Measurements from ENCODE around the gene MAP3K19.
A peak's percentile ranks its signal among the peaks of the same experiment; 100 is the strongest.
"Not testable (repeated sequence)": the region's sequence is repeated elsewhere in the genome, so short reads cannot be mapped to it uniquely, and the experiment has no call there.

The MAP3K19 gene

GRCh38 chr2:135066710-135067109, 19.5 kb upstream of the MAP3K19 start:
- DNase-seq (ENCODE audit: low spot score in 2 of 2) = no peak
- no peaks in the 10 kb centered on the region for H3K27me3 ChIP-seq (ENCODE audit: low read depth)
- no peak overlapping the region for H3K4me3 ChIP-seq
- H3K9me3 ChIP-seq = peaks cover 18% of the 10 kb centered on the region
- H3K4me1 ChIP-seq = no peaks in the 10 kb centered on the region
- in situ Hi-C loops (cut with MboI; ENCODE audit: low sequenced_read_pairs) = no loop called here
- peaks cover 21% of the 10 kb centered on the region for H3K36me3 ChIP-seq (replicated peaks)

GRCh38 chr2:135064149-135064548, 16.9 kb upstream of the MAP3K19 start:
- Histone ChIP-seq H3K4me3 (no peak overlapping the region), H3K9me3 (no peaks in the 10 kb centered on the region), H3K36me3 (replicated peaks) (peaks cover 26% of the 10 kb centered on the region), H3K4me1 (peaks cover 3% of the 10 kb centered on the region), H3K27me3 (ENCODE audit: low read depth) (no peaks in the 10 kb centered on the region)
- in situ Hi-C loops (cut with MboI; ENCODE audit: low sequenced_read_pairs) = no loop called here
- no peak for DNase-seq (ENCODE audit: low spot score in 2 of 2)

DNA sequence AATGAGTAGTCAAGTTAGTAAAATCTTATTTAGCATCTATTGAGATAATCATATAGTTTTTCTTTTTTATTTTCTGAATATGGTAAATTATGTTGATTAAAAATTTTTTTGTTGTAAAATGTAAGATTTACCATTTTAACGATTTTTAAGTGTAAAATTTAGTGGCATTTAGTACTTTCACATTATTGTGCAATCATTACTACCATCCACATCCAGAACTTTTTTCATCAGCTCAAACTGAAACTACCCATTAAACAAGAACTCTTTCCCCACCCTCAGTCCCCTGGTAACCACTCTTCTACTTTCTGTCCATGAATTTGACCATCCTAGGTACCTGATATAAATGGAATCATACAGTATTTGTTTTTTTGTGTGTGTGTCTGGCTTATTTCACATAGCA, 16.0 kb upstream of the MAP3K19 start:
- peaks cover 26% of the 10 kb centered on the region for H3K36me3 ChIP-seq (replicated peaks)
- H3K4me3 ChIP-seq = no peak overlapping the region
- H3K27me3 ChIP-seq (ENCODE audit: low read depth) = no peaks in the 10 kb centered on the region
- DNase-seq (ENCODE audit: low spot score in 2 of 2) = no peak
- H3K4me1 ChIP-seq = peaks cover 10% of the 10 kb centered on the region
- H3K9me3 ChIP-seq = no peaks in the 10 kb centered on the region
- in situ Hi-C loops (cut with MboI; ENCODE audit: low sequenced_read_pairs) = no loop called here

GRCh38 chr2:135059577-135059976, 12.3 kb upstream of the MAP3K19 start:
- H3K36me3 ChIP-seq (replicated peaks) = peaks cover 21% of the 10 kb centered on the region
- no peak for DNase-seq (ENCODE audit: low spot score in 2 of 2)

GRCh38 chr2:135056790-135057189, 9.5 kb upstream of the MAP3K19 start:
- H3K27me3 ChIP-seq (ENCODE audit: low read depth) = no peaks in the 10 kb centered on the region
- no peak overlapping the region for H3K4me3 ChIP-seq
- H3K36me3 ChIP-seq (replicated peaks) = peaks cover 11% of the 10 kb centered on the region
- no peak for DNase-seq (ENCODE audit: low spot score in 2 of 2)
- H3K4me1 ChIP-seq = peaks cover 22% of the 10 kb centered on the region
- in situ Hi-C loops (cut with MboI; ENCODE audit: low sequenced_read_pairs) = no loop called here
- no peaks in the 10 kb centered on the region for H3K9me3 ChIP-seq

More at GRCh38 chr2:135059577-135059976, 12.3 kb upstream of the MAP3K19 start:
- no peaks in the 10 kb centered on the region for H3K9me3 ChIP-seq
- in situ Hi-C loops (cut with MboI; ENCODE audit: low sequenced_read_pairs) = no loop called here
- peaks cover 12% of the 10 kb centered on the region for H3K4me1 ChIP-seq
- no peaks in the 10 kb centered on the region for H3K27me3 ChIP-seq (ENCODE audit: low read depth)
- no peak overlapping the region for H3K4me3 ChIP-seq

- DNase-seq (ENCODE audit: low spot score in 2 of 2) = no peak
- no peaks in the 10 kb centered on the region; the same call in 1 of the 2 replicates for H3K36me3 ChIP-seq (replicated peaks)
- H3K4me1 ChIP-seq = peaks cover 24% of the 10 kb centered on the region
- H3K9me3 ChIP-seq = no peaks in the 10 kb centered on the region
- in situ Hi-C loops (cut with MboI; ENCODE audit: low sequenced_read_pairs) = no loop called here
- H3K4me3 ChIP-seq = no peak overlapping the region
- no peaks in the 10 kb centered on the region for H3K27me3 ChIP-seq (ENCODE audit: low read depth)
Observed at GRCh38 chr2:135055182-135055786, 8.0 kb upstream of the MAP3K19 start.

DNA sequence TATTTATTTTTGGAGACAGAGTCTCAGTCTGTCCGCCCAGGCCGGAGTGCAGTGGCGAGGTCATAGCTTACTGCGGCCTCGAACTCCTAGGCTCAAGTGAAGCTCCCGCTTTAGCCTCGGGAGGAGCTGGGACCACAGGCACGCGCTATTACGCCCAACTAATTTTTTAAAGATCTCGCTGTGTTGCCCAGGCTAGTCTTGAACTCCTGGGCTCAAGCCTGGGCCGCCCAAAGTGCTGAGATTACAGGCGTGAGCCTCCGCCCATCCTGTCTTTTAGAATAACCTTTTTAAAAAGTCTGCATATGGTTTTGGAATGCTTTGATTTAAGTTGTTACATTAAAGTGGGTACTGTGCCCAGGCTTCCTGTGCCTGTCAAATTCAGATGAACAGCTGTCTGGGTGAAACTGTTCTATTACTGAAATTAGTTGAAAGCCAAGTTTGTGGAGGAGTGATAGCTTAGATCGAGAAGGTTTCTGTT, 5.8 kb upstream of the MAP3K19 start:
- no peak for DNase-seq (ENCODE audit: low spot score in 2 of 2)
- Histone ChIP-seq H3K9me3 (no peaks in the 10 kb centered on the region), H3K4me3 (peak overlapping the region; percentile 85), H3K27me3 (ENCODE audit: low read depth) (no peaks in the 10 kb centered on the region), H3K36me3 (replicated peaks) (no peaks in the 10 kb centered on the region), H3K4me1 (peaks cover 15% of the 10 kb centered on the region)
- in situ Hi-C loops (cut with MboI; ENCODE audit: low sequenced_read_pairs) = no loop called here

GRCh38 chr2:135052042-135052876, 5.0 kb upstream of the MAP3K19 start, which contains the start of gene RAB3GAP1:
TSS of gene RAB3GAP1 (plus strand) at chr2:135052292. CDS start at chr2:135052308, 16 bp downstream.
- peak; percentile 82 to 86 for DNase-seq (ENCODE audit: low spot score in 2 of 2)
- in situ Hi-C loops (cut with MboI; ENCODE audit: low sequenced_read_pairs) = no loop called here
- peaks cover 14% of the 10 kb centered on the region for H3K4me1 ChIP-seq

DNA sequence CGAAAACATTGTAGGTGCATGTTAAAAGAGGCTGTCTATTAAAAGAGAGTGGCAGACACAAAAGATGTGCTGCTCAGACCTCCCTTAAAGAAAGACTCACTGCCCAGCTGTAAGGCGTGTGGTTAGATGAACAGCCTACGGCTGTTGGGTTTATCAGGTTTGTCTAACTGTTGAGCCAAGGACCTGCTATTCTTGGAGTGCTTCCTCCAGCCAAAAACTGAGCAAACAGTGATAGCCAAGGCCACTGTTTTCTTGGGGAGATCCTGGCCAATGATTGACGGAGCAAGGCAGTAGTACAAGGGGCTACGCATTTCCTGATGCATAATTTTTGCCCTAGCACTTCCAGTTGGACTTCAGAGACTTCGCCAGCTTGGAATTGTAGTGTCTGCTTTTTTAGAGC, 3.4 kb upstream of the MAP3K19 start:
- no peak for DNase-seq (ENCODE audit: low spot score in 2 of 2)
- no peak overlapping the region for H3K4me3 ChIP-seq
- no peaks in the 10 kb centered on the region for H3K36me3 ChIP-seq (replicated peaks)
- in situ Hi-C loops (cut with MboI; ENCODE audit: low sequenced_read_pairs) = no loop called here
- H3K27me3 ChIP-seq (ENCODE audit: low read depth) = no peaks in the 10 kb centered on the region
- peaks cover 15% of the 10 kb centered on the region for H3K4me1 ChIP-seq
- H3K9me3 ChIP-seq = no peaks in the 10 kb centered on the region

More at GRCh38 chr2:135052042-135052876, 5.0 kb upstream of the MAP3K19 start, which contains the start of gene RAB3GAP1:
- H3K36me3 ChIP-seq (replicated peaks) = no peaks in the 10 kb centered on the region
- H3K4me3 ChIP-seq = peak within 1 kb of the TSS; percentile 85
- no peaks in the 10 kb centered on the region for H3K9me3 ChIP-seq
- no peaks in the 10 kb centered on the region for H3K27me3 ChIP-seq (ENCODE audit: low read depth)

GRCh38 chr2:135050132-135050531, 2.9 kb upstream of the MAP3K19 start:
- H3K4me1 ChIP-seq = peaks cover 15% of the 10 kb centered on the region
- DNase-seq (ENCODE audit: low spot score in 2 of 2) = no peak
- no peaks in the 10 kb centered on the region for H3K36me3 ChIP-seq (replicated peaks)
- in situ Hi-C loops (cut with MboI; ENCODE audit: low sequenced_read_pairs) = no loop called here
- no peaks in the 10 kb centered on the region for H3K9me3 ChIP-seq
- H3K27me3 ChIP-seq (ENCODE audit: low read depth) = no peaks in the 10 kb centered on the region
- no peak overlapping the region for H3K4me3 ChIP-seq

- Histone ChIP-seq H3K9me3 (no peaks in the 10 kb centered on the region), H3K4me3 (no peak overlapping the region), H3K36me3 (replicated peaks) (no peaks in the 10 kb centered on the region), H3K27me3 (ENCODE audit: low read depth) (no peaks in the 10 kb centered on the region), H3K4me1 (peaks cover 7% of the 10 kb centered on the region)
- in situ Hi-C loops (cut with MboI; ENCODE audit: low sequenced_read_pairs) = no loop called here
- no peak for DNase-seq (ENCODE audit: low spot score in 2 of 2)
Observed at GRCh38 chr2:135048122-135048521, 875 bp upstream of the MAP3K19 start.

DNA sequence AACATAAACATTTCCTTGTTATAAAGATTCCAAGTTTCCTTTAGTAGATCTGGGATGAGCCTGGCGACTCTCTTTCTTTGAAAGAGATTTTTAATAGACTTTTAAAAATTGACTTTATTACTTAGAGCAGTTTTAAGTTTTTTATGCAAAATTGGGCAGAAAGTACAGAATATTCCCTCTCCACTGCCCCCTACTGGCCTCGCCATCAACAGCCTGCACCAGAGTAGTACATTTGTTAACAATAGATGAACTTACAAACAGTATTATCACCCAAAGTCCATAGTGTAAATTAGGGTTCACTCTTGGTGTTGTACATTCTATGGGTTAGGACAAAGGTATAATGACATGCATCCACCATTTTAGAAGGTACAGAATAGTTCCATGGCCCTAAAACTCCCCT, 3.9 kb downstream of the MAP3K19 start:
- no peaks in the 10 kb centered on the region for H3K9me3 ChIP-seq
- DNase-seq (ENCODE audit: low spot score in 2 of 2) = peak in 1 of 2 experiments; percentile 25
- no peaks in the 10 kb centered on the region for H3K36me3 ChIP-seq (replicated peaks)
- in situ Hi-C loops (cut with MboI; ENCODE audit: low sequenced_read_pairs) = no loop called here
- no peak overlapping the region for H3K4me3 ChIP-seq
- H3K27me3 ChIP-seq (ENCODE audit: low read depth) = no peaks in the 10 kb centered on the region
- H3K4me1 ChIP-seq = 0 out of 2 replicates have a peak, but pooled peaks cover 3% of the 10 kb centered on the region

GRCh38 chr2:135037831-135038230, 9.4 kb downstream of the MAP3K19 start:
- Histone ChIP-seq H3K4me3 (no peak overlapping the region), H3K9me3 (no peaks in the 10 kb centered on the region), H3K27me3 (ENCODE audit: low read depth) (no peaks in the 10 kb centered on the region), H3K4me1 (no peaks in the 10 kb centered on the region), H3K36me3 (replicated peaks) (no peaks in the 10 kb centered on the region)
- in situ Hi-C loops (cut with MboI; ENCODE audit: low sequenced_read_pairs) = no loop called here
- no peak for DNase-seq (ENCODE audit: low spot score in 2 of 2)

GRCh38 chr2:135033216-135033615, 14.0 kb downstream of the MAP3K19 start:
- H3K27me3 ChIP-seq (ENCODE audit: low read depth); in situ Hi-C loops (cut with MboI; ENCODE audit: low sequenced_read_pairs); DNase-seq (ENCODE audit: low spot score in 2 of 2); H3K36me3 ChIP-seq (replicated peaks); H3K9me3 ChIP-seq; H3K4me1 ChIP-seq; H3K4me3 ChIP-seq: not testable (repeated sequence)
